Jurkat, Clone E6-1 (cell line): ENCODE data around the gene TP63.
"Not testable (repeated sequence)": the region's sequence is repeated elsewhere in the genome, so short reads cannot be mapped to it uniquely, and the experiment has no call there.

ENCODE experiments used
- DNase-seq: peaks from one replicate; pipeline ENCODE4 v3.0.0-alpha.2; 2011; ENCODE audit warnings: low read depth, low spot score
- H3K4me3 ChIP-seq: 2 replicates; pipeline ENCODE4 v1.5.1; 2011; ENCODE audit warnings: mild to moderate bottlenecking, low read length, control low read depth, moderate library complexity

The TP63 gene

GRCh38 chr3:189750972-189751371, 119.8 kb downstream of the TP63 start:
- H3K4me3 ChIP-seq, DNase-seq: not testable (repeated sequence)

GRCh38 chr3:189754356-189754755, 123.2 kb downstream of the TP63 start:
- DNase-seq = no peak
- H3K4me3 ChIP-seq = no peak overlapping the region

GRCh38 chr3:189756582-189757078, 125.4 kb downstream of the TP63 start:
- no peak overlapping the region for H3K4me3 ChIP-seq
- no peak for DNase-seq

- H3K4me3 ChIP-seq = no peak overlapping the region
- DNase-seq = no peak
These were observed 127.0 kb downstream of the TP63 start for GRCh38 chr3:189758186-189758585.

GRCh38 chr3:189766416-189766815, 135.2 kb downstream of the TP63 start:
- no peak for DNase-seq
- H3K4me3 ChIP-seq = no peak overlapping the region

- no peak overlapping the region for H3K4me3 ChIP-seq
- no peak for DNase-seq
These were observed 140.8 kb downstream of the TP63 start for GRCh38 chr3:189771842-189772450.

- no peak overlapping the region for H3K4me3 ChIP-seq
- no peak for DNase-seq
These were observed 141.4 kb downstream of the TP63 start for GRCh38 chr3:189772584-189772983.

- no peak for DNase-seq
- H3K4me3 ChIP-seq = no peak overlapping the region
These were observed 141.9 kb downstream of the TP63 start for GRCh38 chr3:189773056-189773455.

GRCh38 chr3:189776149-189776824, 145.1 kb downstream of the TP63 start:
- no peak overlapping the region for H3K4me3 ChIP-seq
- DNase-seq = no peak

- no peak for DNase-seq
- H3K4me3 ChIP-seq = no peak overlapping the region
These were observed 147.3 kb downstream of the TP63 start for GRCh38 chr3:189778340-189778950.

- H3K4me3 ChIP-seq = no peak overlapping the region
- DNase-seq = no peak
These were observed 148.0 kb downstream of the TP63 start for GRCh38 chr3:189779166-189779565.

- DNase-seq = no peak
- no peak overlapping the region for H3K4me3 ChIP-seq
These were observed 149.5 kb downstream of the TP63 start for GRCh38 chr3:189780546-189781270.

- H3K4me3 ChIP-seq = no peak overlapping the region
These were observed 150.2 kb downstream of the TP63 start for GRCh38 chr3:189781415-189781814.

GRCh38 chr3:189786479-189787064, 155.4 kb downstream of the TP63 start:
- no peak for DNase-seq
- no peak overlapping the region for H3K4me3 ChIP-seq

More at GRCh38 chr3:189781415-189781814, 150.2 kb downstream of the TP63 start:
- DNase-seq = no peak

GRCh38 chr3:189787191-189787590, 156.0 kb downstream of the TP63 start:
- no peak overlapping the region for H3K4me3 ChIP-seq
- no peak for DNase-seq

GRCh38 chr3:189787632-189788031, 156.4 kb downstream of the TP63 start:
- no peak for DNase-seq
- H3K4me3 ChIP-seq = no peak overlapping the region

GRCh38 chr3:189789432-189789831, 158.2 kb downstream of the TP63 start:
- DNase-seq = no peak

GRCh38 chr3:189790658-189791057, 159.5 kb downstream of the TP63 start:
- no peak for DNase-seq
- no peak overlapping the region for H3K4me3 ChIP-seq

More at GRCh38 chr3:189789432-189789831, 158.2 kb downstream of the TP63 start:
- H3K4me3 ChIP-seq = no peak overlapping the region
